DMS 273 (cell line): ENCODE measurements around the gene OTULIN.
A peak's percentile ranks its signal among the peaks of the same experiment; 100 is the strongest.

Source experiments
- DNase-seq: peaks from one replicate; lab custom pipeline; 2025; ENCODE audit not compliant: unreplicated experiment; lab: John Stamatoyannopoulos, UW

Gene OTULIN

DNA sequence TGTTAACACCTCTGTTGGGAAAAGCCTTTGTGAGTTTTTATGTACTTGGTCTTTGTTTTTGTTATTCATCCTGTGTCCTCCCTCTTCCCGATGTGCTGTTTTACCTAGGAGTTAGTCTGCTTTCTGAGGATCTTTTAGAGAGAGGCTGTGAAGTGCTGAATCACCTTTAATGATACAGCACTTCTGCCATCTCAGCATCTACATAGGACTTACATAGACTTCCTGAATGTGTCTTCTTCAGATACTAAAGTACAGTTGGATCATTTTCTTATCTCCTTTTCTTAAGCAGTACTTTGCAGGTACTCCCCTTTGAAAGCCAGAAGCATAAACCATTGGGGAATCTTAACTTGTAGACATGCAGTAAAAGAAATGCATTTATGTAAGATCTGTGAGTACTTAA lies 31.5 kb downstream of the OTULIN start:
- DNase-seq = no peak

DNA sequence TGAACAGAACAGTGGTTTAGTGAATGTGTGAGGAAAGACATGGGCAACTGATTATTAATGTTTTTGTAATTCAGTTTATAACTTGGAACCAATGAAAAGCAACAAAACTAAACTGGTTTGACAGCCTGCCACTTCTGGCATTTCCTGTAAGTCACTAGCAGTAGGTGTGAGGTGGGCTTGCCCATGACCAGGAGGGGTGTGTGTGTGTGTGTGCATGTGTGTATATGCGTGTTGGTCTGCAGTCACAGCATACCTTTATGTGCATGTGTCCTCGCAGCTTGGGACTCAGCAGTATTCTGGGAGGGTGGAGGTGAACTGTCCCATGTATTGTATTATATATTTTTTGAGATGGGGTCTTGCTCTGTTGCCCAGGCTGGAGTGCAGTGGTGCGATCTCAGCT lies 32.3 kb downstream of the OTULIN start:
- no peak for DNase-seq

GRCh38 chr5:14698495-14698894 lies 34.0 kb downstream of the OTULIN start:
- DNase-seq = no peak

- no peak for DNase-seq
Measured at GRCh38 chr5:14699159-14699558, 34.6 kb downstream of the OTULIN start.

- no peak for DNase-seq
Measured at GRCh38 chr5:14699807-14700400, 35.4 kb downstream of the OTULIN start.

DNA sequence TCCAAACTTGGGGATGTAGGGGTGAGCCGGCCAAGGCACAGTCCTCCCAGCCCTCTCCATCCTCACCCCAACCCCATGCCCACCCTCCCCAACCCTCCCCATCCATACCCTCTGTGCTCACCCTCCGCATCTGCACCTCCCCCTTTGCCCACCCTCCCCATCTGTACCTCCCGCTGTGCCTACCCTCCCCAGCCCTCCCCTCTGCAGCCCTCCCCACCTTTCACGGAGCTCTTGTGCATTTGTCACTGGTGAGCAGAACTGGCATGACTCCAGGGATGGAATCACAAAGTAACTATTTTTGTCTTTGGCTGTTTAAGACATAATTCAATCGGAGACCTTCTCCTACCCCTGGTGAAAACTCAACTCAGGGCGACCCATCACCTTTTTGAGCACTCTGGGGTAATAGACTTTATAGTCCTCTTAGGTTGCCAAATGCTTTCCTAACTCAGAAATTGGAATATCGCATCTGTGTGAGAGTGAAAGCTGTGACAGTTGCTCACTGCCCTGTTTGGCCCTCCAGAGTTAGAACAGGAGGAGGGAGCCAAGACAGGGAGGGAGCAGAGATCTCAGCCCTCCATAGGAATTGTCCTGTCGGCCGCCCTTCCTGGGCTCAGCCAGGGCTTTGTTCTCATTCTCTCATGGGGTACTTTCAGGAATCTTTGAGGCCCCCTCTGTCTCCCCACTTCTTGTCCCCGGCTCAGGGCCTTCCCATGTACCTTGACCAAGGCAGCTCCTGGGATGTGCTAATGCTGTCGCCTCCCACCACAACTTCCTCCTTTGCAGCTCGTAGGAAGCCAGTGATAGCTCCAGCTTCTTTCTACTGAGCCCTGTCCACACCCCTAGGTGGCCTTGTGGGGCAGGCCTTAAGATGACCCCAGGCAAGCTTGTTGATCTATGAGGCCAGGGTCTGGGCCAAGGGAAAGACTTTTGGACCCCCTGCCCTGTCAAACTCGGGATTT lies 36.2 kb downstream of the OTULIN start:
- DNase-seq = no peak

- no peak for DNase-seq
Measured at GRCh38 chr5:14701556-14701955, 37.0 kb downstream of the OTULIN start.

GRCh38 chr5:14702238-14702839 lies 37.8 kb downstream of the OTULIN start:
- no peak for DNase-seq

GRCh38 chr5:14705556-14705955 lies 41.0 kb downstream of the OTULIN start:
- DNase-seq = no peak

- DNase-seq = no peak
Measured at GRCh38 chr5:14706615-14707021, 42.1 kb downstream of the OTULIN start.

DNA sequence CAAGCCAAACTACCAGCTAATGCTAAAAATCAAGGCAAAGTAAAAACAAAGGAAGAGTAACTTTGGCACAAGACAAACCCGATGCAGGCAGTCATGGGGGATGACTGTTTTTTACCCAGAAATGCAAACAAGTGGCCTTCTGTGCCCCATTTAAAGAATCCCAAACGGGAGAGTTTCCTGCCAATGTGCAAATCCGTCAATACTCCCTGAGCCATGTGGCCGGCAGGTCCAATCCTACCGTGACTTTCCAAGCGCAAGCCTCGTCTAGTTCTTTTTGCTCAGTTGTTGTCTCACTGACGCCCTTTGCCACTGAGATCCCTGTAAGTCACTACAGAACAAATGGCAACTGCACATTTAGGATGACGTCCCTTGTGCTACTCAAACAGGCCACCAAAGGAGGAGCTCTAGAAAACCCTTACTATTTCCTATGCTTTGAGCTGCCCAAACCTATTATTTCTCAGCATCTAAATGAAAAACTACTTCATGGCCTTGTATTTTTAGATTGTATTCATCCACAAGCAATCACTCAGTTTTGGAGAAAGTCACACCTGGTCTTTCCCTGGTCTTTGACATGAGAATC lies 43.4 kb downstream of the OTULIN start:
- DNase-seq = no peak

- no peak for DNase-seq
Measured at GRCh38 chr5:14708551-14708950, 44.0 kb downstream of the OTULIN start.

- no peak for DNase-seq
Measured at GRCh38 chr5:14710313-14710994, 45.9 kb downstream of the OTULIN start.

DNA sequence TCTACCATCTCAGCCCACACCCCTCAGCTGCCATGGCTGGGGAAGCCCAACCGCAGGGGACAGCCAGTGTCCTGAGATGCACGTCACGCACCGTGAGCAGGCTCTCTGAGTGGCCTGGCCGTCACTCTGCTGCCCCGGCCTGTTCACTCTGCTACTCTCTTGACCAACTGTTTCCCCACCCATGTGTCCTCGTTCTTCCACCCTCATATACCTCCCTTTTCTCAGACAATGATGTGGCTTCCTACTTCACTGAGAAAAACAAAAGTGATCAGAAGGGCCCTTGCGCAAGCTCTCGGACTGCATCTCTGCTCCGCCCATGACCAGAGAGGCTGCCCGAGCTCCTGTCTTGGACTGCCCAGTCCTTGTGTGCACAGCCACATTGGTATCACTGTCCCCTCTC lies 47.6 kb downstream of the OTULIN start:
- no peak for DNase-seq

- DNase-seq = no peak
Measured at GRCh38 chr5:14712666-14713065, 48.1 kb downstream of the OTULIN start.

DNA sequence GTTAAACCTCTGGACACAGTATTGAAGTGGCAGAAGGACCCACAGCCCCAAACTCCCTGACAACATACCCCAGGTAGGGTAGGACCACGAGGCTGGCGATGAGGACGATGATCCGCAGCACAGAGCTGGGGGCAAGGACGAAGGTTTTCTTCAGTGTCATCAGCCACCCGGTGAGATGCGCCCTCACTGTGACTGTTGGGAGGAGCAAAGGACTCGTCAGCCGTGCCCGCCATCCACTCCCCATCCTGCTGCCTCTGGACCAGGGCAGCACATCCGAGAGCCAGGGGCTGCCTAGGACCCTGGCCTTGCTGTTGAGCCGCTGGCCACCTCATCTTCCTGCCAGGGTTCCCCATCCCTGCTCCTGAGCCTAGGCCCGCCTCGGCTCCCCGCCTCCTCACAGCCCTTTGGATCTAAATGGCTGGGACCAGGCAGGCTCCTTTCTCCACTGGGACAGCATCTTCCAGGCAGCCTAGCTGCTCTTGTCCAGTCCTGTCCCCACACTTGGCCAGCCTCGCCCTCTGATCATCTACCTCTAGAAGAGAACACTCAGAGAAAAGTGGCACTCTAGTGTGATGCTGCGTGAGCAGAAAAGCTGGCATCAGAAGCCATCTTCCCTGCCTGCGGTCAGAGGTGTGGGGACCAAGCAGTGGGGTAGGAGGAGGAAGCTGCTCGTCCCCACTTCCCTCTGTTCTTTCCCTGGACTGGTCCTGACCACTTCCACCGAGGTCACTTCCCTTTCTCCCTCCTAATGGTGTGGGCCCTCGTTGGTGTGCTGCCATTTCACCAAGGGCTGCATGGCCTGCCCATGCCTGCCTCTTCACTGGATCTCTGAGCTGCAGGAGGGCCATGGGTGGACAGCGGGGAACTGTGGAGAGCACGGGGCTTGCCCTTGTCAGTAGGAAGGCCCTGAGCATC lies 49.2 kb downstream of the OTULIN start:
- DNase-seq = no peak

- peak; percentile 83 for DNase-seq
Measured at GRCh38 chr5:14714706-14715105, 50.2 kb downstream of the OTULIN start.

DNA sequence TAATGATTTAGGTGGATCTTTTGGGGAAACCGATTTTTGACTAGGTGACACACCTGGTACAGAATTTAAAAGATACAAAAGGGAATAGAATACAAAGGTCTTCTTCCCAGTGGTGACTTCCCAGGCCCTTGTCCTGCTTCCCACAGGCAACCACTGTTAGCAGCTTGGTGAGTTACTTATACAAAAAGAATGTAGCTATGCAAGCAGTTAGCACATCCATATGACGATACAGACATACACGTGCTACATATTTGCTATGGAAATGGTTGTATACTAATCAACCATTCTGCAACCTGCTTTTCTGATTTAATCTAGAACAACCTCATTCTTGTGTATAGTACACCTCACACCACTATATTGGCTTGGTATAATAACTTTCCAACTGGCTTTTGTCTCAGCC lies 51.0 kb downstream of the OTULIN start:
- DNase-seq = no peak

- DNase-seq = no peak
Measured at GRCh38 chr5:14716755-14717752, 52.5 kb downstream of the OTULIN start.
